CD4-positive, alpha-beta memory T cell (primary cell): ENCODE measurements around the gene PPP6R1. TPM values are rescaled to one million over a fixed set of nuclear protein-coding genes. Genes with fewer than 3 reads are reported as not detected.

Source experiments
- CTCF ChIA-PET: fragments of 350-600 bp; sonication (Branson Sonifier 250); formaldehyde crosslinking; loops from one replicate; lab custom pipeline; 2021; ENCODE audit warnings: inconsistent platforms; ENCODE audit not compliant: partially characterized antibody; lab: Charles Lee
- POLR2A ChIA-PET: fragments of 350-600 bp; sonication (Branson Sonifier 250); formaldehyde crosslinking; loops from one replicate; lab custom pipeline; 2021; ENCODE audit not compliant: partially characterized antibody; lab: Charles Lee
- DNase-seq, 5 donors: peaks; one replicate each; pipeline versions ENCODE4 v3.0.0 to v3.0.0-alpha.2; 2020 to 2022; ENCODE audit warnings: mixed read lengths in 1 of 5
- H3K27ac ChIP-seq: one replicate; pipeline ENCODE4 v1.7.0; 2013; ENCODE audit warnings: low read depth, low read length
- H3K27me3 ChIP-seq: 2 replicates; pipeline ENCODE4 v1.7.0; 2013; ENCODE audit warnings: mild to moderate bottlenecking, low read length, moderate library complexity; ENCODE audit not compliant: insufficient read depth
- H3K36me3 ChIP-seq: 2 replicates; pipeline ENCODE4 v1.7.0; 2013; ENCODE audit warnings: mild to moderate bottlenecking, low read length, moderate library complexity; ENCODE audit not compliant: insufficient read depth
- H3K4me1 ChIP-seq: 2 replicates; pipeline ENCODE4 v1.7.0; 2013; ENCODE audit warnings: mild to moderate bottlenecking, low read length, moderate library complexity; ENCODE audit not compliant: insufficient read depth
- H3K4me3 ChIP-seq, 2 donors: one replicate each; pipeline ENCODE4 v1.7.0; 2013; ENCODE audit warnings: low read length in 2 of 2, mild to moderate bottlenecking in 1 of 2
- H3K9me3 ChIP-seq, 2 donors: one replicate each; pipeline ENCODE4 v1.7.0; 2013; ENCODE audit warnings: low read length in 2 of 2, control low read depth in 1 of 2; ENCODE audit not compliant: control insufficient read depth in 1 of 2
- H3K27ac Mint-ChIP-seq, 7 donors: one replicate each; pipeline ENCODE4 v1.8.0; 2020 to 2021; ENCODE audit warnings: mixed read lengths in 7 of 7, mild to moderate bottlenecking in 6 of 7, inconsistent platforms in 3 of 7, moderate library complexity in 3 of 7
- H3K27me3 Mint-ChIP-seq, 2 donors: one replicate each; pipeline ENCODE4 v1.8.0; 2020 to 2021; ENCODE audit warnings: mixed read lengths in 2 of 2
- H3K36me3 Mint-ChIP-seq, 2 donors: one replicate each; pipeline ENCODE4 v1.8.0; 2020 to 2021; ENCODE audit warnings: mixed read lengths in 2 of 2, inconsistent platforms in 1 of 2, mild to moderate bottlenecking in 1 of 2
- H3K4me1 Mint-ChIP-seq, 4 donors: one replicate each; pipeline ENCODE4 v1.8.0; 2020 to 2021; ENCODE audit warnings: mixed read lengths in 4 of 4, mild to moderate bottlenecking in 1 of 4
- H3K4me3 Mint-ChIP-seq, 8 donors: one replicate each; pipeline ENCODE4 v1.8.0; 2020 to 2021; ENCODE audit warnings: mixed read lengths in 8 of 8, mild to moderate bottlenecking in 7 of 8, moderate library complexity in 6 of 8, inconsistent platforms in 3 of 8
- H3K9me3 Mint-ChIP-seq, 8 donors: one replicate each; pipeline ENCODE4 v1.8.0; 2020 to 2021; ENCODE audit warnings: mixed read lengths in 8 of 8, mild to moderate bottlenecking in 5 of 8, inconsistent platforms in 3 of 8, moderate library complexity in 1 of 8
- intact Hi-C: fragments of 100-400 bp; cut with micrococcal nuclease; formaldehyde crosslinking; loops from one replicate; pipeline ENCODE4 v1.15.1; 2023
- polyA plus RNA-seq, 2 donors: library from polyadenylated mRNA; unstranded; fragments of 300-500 nt; fragmentation: Illumina TruSeq; gene quantifications; one replicate each; pipeline ENCODE4 v1.2.3, GENCODE V29; 2021
- total RNA-seq, 2 experiments: library from RNA; stranded (reverse); gene quantifications; one replicate each; pipeline ENCODE4 v1.2.3, GENCODE V29; 2021

The PPP6R1 gene
- total and polyA plus RNA-seq, 4 experiments from 2014 or later, result 22.9 to 162 (median 134) TPM

DNA sequence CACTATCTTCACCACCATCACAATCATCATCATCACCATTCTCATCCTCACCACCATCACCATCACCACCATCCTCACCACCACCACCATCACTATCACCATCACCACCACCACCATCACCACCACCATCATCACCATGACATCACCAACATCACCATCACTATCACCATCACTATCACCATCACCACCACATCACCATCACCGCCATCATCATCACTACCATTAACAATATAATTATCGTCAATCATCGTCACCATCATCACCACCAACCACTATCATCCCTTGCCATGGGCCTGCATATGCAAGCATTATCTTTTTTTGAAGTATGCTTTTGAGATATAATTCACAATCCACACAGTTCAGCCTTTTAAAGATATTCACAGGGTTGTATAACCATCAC, 7.6 kb upstream of the PPP6R1 start:
- H3K36me3 Mint-ChIP-seq, result peaks cover 13 to 38% of the 10 kb centered on the region in 2 donors
- Histone ChIP-seq H3K36me3 (peaks cover 9% of the 10 kb centered on the region), H3K4me1 (no peaks in the 10 kb centered on the region), H3K9me3 (no peaks in the 10 kb centered on the region), H3K4me3 (no peak overlapping the region), H3K27me3 (no peaks in the 10 kb centered on the region), H3K27ac (no peak overlapping the region)
- intact Hi-C loops, result no loop called here
- H3K9me3 Mint-ChIP-seq, result peaks cover 0 to 3% (median 0%) of the 10 kb centered on the region in 8 donors
- no peak overlapping the region for H3K4me3 Mint-ChIP-seq
- DNase-seq, result no peak
- H3K27ac Mint-ChIP-seq, result peak overlapping the region in 3 of 7 donors; percentile 7 to 68 (median 24)
- peaks cover 0 to 10% (median 5%) of the 10 kb centered on the region in 4 donors for H3K4me1 Mint-ChIP-seq
- H3K27me3 Mint-ChIP-seq, result no peaks in the 10 kb centered on the region
- CTCF ChIA-PET, result no interaction called here
- POLR2A ChIA-PET, result interaction anchor here (1.0 kb wide), 1 partner anchor 10 kb away, joined by 5 read pairs; no protein-coding TSS in a partner anchor

GRCh38 chr19:55265723-55266386, 7.0 kb upstream of the PPP6R1 start:
- Mint-ChIP-seq H3K36me3 (peaks cover 11 to 37% of the 10 kb centered on the region in 2 donors), H3K4me1 (peaks cover 0 to 9% (median 5%) of the 10 kb centered on the region in 4 donors), H3K4me3 (no peak overlapping the region), H3K27ac (peak overlapping the region in 2 of 7 donors; percentile 24 to 68), H3K9me3 (peaks cover 0 to 3% (median 0%) of the 10 kb centered on the region in 8 donors), H3K27me3 (no peaks in the 10 kb centered on the region)
- no peaks in the 10 kb centered on the region for H3K9me3 ChIP-seq
- no peak for DNase-seq
- no peaks in the 10 kb centered on the region for H3K27me3 ChIP-seq
- H3K27ac ChIP-seq, result no peak overlapping the region
- CTCF ChIA-PET, result no interaction called here
- no peak overlapping the region for H3K4me3 ChIP-seq
- intact Hi-C loops, result no loop called here
- POLR2A ChIA-PET, result no interaction called here
- no peaks in the 10 kb centered on the region for H3K4me1 ChIP-seq
- peaks cover 9% of the 10 kb centered on the region for H3K36me3 ChIP-seq

- ChIA-PET POLR2A (no interaction called here), CTCF (no interaction called here)
- H3K36me3 ChIP-seq, result peaks cover 3% of the 10 kb centered on the region
Measured at GRCh38 chr19:55265173-55265572, 6.4 kb upstream of the PPP6R1 start.

DNA sequence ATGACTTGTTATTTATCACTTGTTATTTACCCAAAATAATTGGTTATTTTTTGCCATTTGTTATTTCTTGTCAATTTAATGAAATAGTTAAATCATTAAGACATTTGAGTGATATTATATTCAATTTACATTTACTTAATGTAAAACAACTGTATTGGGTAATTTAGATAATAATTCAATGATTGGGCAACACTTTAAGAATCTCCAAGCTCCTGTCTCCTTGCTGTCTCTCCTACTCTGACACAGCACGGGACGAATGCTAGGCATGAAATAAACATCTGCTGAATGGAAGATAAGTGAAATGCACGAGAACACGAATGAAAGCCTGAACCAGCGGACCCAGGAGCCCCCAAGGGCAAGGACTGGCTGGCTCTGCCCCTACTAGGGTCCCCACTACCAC, 5.7 kb upstream of the PPP6R1 start:
- DNase-seq, result no peak
- Mint-ChIP-seq H3K9me3 (peaks cover 0 to 3% (median 0%) of the 10 kb centered on the region in 8 donors), H3K36me3 (peaks cover 7 to 26% of the 10 kb centered on the region in 2 donors), H3K27ac (no peak overlapping the region), H3K27me3 (no peaks in the 10 kb centered on the region), H3K4me1 (peaks cover 3 to 12% (median 9%) of the 10 kb centered on the region in 4 donors), H3K4me3 (no peak overlapping the region)
- no peaks in the 10 kb centered on the region for H3K9me3 ChIP-seq
- POLR2A ChIA-PET, result interaction anchor here (0.7 kb wide), 1 partner anchor 15 kb away, joined by 3 read pairs; the partner anchor contains the start of gene HSPBP1
- H3K4me1 ChIP-seq, result peaks cover 10% of the 10 kb centered on the region
- no peaks in the 10 kb centered on the region for H3K36me3 ChIP-seq
- intact Hi-C loops, result no loop called here
- CTCF ChIA-PET, result no interaction called here
- no peaks in the 10 kb centered on the region for H3K27me3 ChIP-seq
- no peak overlapping the region for H3K4me3 ChIP-seq
- H3K27ac ChIP-seq, result no peak overlapping the region

More at GRCh38 chr19:55265173-55265572, 6.4 kb upstream of the PPP6R1 start:
- Mint-ChIP-seq H3K27ac (no peak overlapping the region), H3K36me3 (peaks cover 9 to 32% of the 10 kb centered on the region in 2 donors), H3K9me3 (peaks cover 0 to 3% (median 0%) of the 10 kb centered on the region in 8 donors), H3K27me3 (no peaks in the 10 kb centered on the region), H3K4me1 (peaks cover 0 to 9% (median 8%) of the 10 kb centered on the region in 4 donors), H3K4me3 (no peak overlapping the region)
- H3K27ac ChIP-seq, result no peak overlapping the region
- no peaks in the 10 kb centered on the region for H3K9me3 ChIP-seq
- intact Hi-C loops, result no loop called here
- DNase-seq, result no peak
- peaks cover 3% of the 10 kb centered on the region for H3K4me1 ChIP-seq
- H3K27me3 ChIP-seq, result no peaks in the 10 kb centered on the region
- H3K4me3 ChIP-seq, result no peak overlapping the region

DNA sequence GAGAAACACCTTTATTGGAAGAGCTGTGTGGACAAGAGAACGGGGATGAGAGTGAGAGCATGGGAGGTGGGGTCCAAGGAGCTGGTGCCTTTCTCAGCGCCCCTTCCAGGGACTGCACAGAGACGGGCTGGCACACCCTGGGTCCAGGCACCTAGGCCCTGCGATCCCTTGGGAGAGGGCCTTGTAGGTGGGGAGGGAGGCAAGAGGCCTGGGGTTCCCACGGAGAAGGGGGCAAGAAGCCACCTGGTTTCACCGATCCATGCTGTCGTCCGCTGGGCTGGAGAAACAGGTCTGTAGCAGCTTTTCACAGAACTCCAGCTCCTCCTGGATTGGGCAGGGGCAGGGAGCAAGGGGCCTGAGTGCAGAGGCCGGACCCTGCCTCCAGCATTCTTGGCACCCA, 3.5 kb upstream of the PPP6R1 start:
- DNase-seq, result no peak
- H3K27me3 ChIP-seq, result no peaks in the 10 kb centered on the region
- H3K27ac ChIP-seq, result no peak overlapping the region
- Mint-ChIP-seq H3K36me3 (peaks cover 13 to 15% of the 10 kb centered on the region in 2 donors), H3K9me3 (peaks cover 0 to 3% (median 0%) of the 10 kb centered on the region in 8 donors), H3K4me1 (peaks cover 10 to 18% (median 16%) of the 10 kb centered on the region in 4 donors), H3K27ac (peak overlapping the region in 3 of 7 donors; percentile 42 to 70 (median 68)), H3K27me3 (peaks cover 0 to 2% of the 10 kb centered on the region in 2 donors), H3K4me3 (no peak overlapping the region)
- no peaks in the 10 kb centered on the region for H3K36me3 ChIP-seq
- CTCF ChIA-PET, result interaction anchor here (1.5 kb wide), 1 partner anchor 30 kb away, joined by 6 read pairs; no protein-coding TSS in a partner anchor
- peaks cover 12% of the 10 kb centered on the region for H3K4me1 ChIP-seq
- POLR2A ChIA-PET, result interaction anchor here (1.0 to 9.5 kb wide), 3 partner anchors 8 to 160 kb away, joined by 3 to 199 read pairs (median 6); partner anchors contain the start of genes BRSK1 and HSPBP1
- H3K9me3 ChIP-seq, result no peaks in the 10 kb centered on the region
- intact Hi-C loops, result no loop called here
- no peak overlapping the region for H3K4me3 ChIP-seq

GRCh38 chr19:55261671-55262126, 2.9 kb upstream of the PPP6R1 start:
- Mint-ChIP-seq H3K36me3 (peaks cover 15 to 18% of the 10 kb centered on the region in 2 donors), H3K4me3 (no peak overlapping the region), H3K27me3 (peaks cover 0 to 2% of the 10 kb centered on the region in 2 donors), H3K9me3 (peaks cover 0 to 3% (median 0%) of the 10 kb centered on the region in 8 donors), H3K27ac (peak overlapping the region in 2 of 7 donors; percentile 8 to 68), H3K4me1 (peaks cover 10 to 25% (median 22%) of the 10 kb centered on the region in 4 donors)
- H3K27ac ChIP-seq, result no peak overlapping the region
- no peak for DNase-seq
- CTCF ChIA-PET, result interaction anchor here (0.9 to 3.1 kb wide), 3 partner anchors 18 to 40 kb away, joined by 3 to 7 read pairs (median 6); partner anchors contain the start of gene HSPBP1
- no peaks in the 10 kb centered on the region for H3K36me3 ChIP-seq
- no peak overlapping the region for H3K4me3 ChIP-seq
- no peaks in the 10 kb centered on the region for H3K27me3 ChIP-seq
- intact Hi-C loops, result no loop called here
- POLR2A ChIA-PET, result interaction anchor here (0.6 to 9.5 kb wide), 4 partner anchors 8 to 161 kb away, joined by 3 to 199 read pairs (median 3); partner anchors contain the start of genes BRSK1, HSPBP1 and PPP1R12C
- peaks cover 19% of the 10 kb centered on the region for H3K4me1 ChIP-seq
- H3K9me3 ChIP-seq, result no peaks in the 10 kb centered on the region
